Large intestine (tissue), 1 donor: ENCODE measurements around the gene CDK2AP2. TPM values are rescaled to one million over a fixed set of nuclear protein-coding genes. Genes with fewer than 3 reads are reported as not detected.

ENCODE experiments used
- polyA plus RNA-seq: library from polyadenylated mRNA; unstranded; fragments of 120-200 nt; gene quantifications from one replicate; pipeline ENCODE4 v1.2.1, GENCODE V29; 2013

The CDK2AP2 gene
- polyA plus RNA-seq, 1 donor = 105 TPM

Other genes starting within 250 kb of the CDK2AP2 start
- 82.5 TPM for gene GRK2, start 241.7 kb downstream of the CDK2AP2 start, polyA plus RNA-seq
- 38.8 TPM for gene ANKRD13D, start 218.9 kb downstream of the CDK2AP2 start, polyA plus RNA-seq
- gene SSH3, start 204.6 kb downstream of the CDK2AP2 start, polyA plus RNA-seq = 36.4 TPM
- gene POLD4, start 154.6 kb downstream of the CDK2AP2 start, polyA plus RNA-seq = 112 TPM
- gene CLCF1, start 134.6 kb downstream of the CDK2AP2 start, polyA plus RNA-seq = 9.6 TPM
- 22.1 TPM for gene RAD9A, start 116.2 kb downstream of the CDK2AP2 start, polyA plus RNA-seq
- gene PPP1CA, start 106.3 kb downstream of the CDK2AP2 start, polyA plus RNA-seq = 112 TPM
- 3.7 TPM for gene TBC1D10C, start 104.1 kb downstream of the CDK2AP2 start, polyA plus RNA-seq
- 4.7 TPM for gene CARNS1, start 92.5 kb downstream of the CDK2AP2 start, polyA plus RNA-seq
- 40.3 TPM for gene RPS6KB2, start 79.7 kb downstream of the CDK2AP2 start, polyA plus RNA-seq
- gene PTPRCAP, start 70.5 kb downstream of the CDK2AP2 start, polyA plus RNA-seq = 6.8 TPM
- 93.4 TPM for gene CORO1B, start 64.7 kb downstream of the CDK2AP2 start, polyA plus RNA-seq
- not detected for gene GPR152, start 55.4 kb downstream of the CDK2AP2 start, polyA plus RNA-seq
- 0.90 TPM for gene CABP4, start 52.8 kb downstream of the CDK2AP2 start, polyA plus RNA-seq
- 63.0 TPM for gene TMEM134, start 38.9 kb downstream of the CDK2AP2 start, polyA plus RNA-seq
- 48.0 TPM for gene AIP, start 25.1 kb downstream of the CDK2AP2 start, polyA plus RNA-seq
- 54.1 TPM for gene PITPNM1, start 2.8 kb downstream of the CDK2AP2 start, polyA plus RNA-seq
- 0.07 TPM for gene CABP2, start 15.3 kb upstream of the CDK2AP2 start, polyA plus RNA-seq
- gene GSTP1, start 75.7 kb upstream of the CDK2AP2 start, polyA plus RNA-seq = 848 TPM
- gene NDUFV1, start 98.8 kb upstream of the CDK2AP2 start, polyA plus RNA-seq = 191 TPM
- 14.6 TPM for gene NUDT8, start 121.8 kb upstream of the CDK2AP2 start, polyA plus RNA-seq
- 4.9 TPM for gene TBX10, start 131.6 kb upstream of the CDK2AP2 start, polyA plus RNA-seq
- 86.6 TPM for gene ACY3, start 142.6 kb upstream of the CDK2AP2 start, polyA plus RNA-seq
- not detected for gene ALDH3B2, start 166.5 kb upstream of the CDK2AP2 start, polyA plus RNA-seq